Activated naive CD4-positive, alpha-beta T cell treated with anti-CD3 and anti-CD28 coated beads, Interleukin-2, amount 50 U/mL, for 16 hours (primary cell): ENCODE measurements around the gene RNF180.
"Not testable (repeated sequence)": the region's sequence is repeated elsewhere in the genome, so short reads cannot be mapped to it uniquely, and the experiment has no call there.

ENCODE experiments used
- DNase-seq: peaks from one replicate; pipeline ENCODE4 v3.0.0-alpha.2; 2020

Gene RNF180

DNA sequence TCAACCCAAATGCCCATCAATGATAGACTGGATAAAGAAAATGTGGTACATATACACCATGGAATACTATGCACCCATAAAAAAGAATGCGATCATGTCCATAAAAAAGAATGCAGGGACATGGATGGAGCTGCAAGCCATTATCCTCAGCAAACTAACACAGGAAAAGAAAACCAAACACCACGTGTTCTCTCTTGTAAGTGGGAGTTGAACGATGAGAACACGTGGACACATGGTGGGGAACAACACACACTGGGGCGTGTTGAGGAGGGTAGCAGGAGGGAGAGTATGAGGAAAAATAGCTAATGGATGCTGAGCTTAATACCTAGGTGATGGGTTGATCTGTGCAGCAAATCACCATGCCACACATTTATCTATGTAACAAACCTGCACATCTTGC lies 233.1 kb downstream of the RNF180 start:
- not testable (repeated sequence) for DNase-seq

DNA sequence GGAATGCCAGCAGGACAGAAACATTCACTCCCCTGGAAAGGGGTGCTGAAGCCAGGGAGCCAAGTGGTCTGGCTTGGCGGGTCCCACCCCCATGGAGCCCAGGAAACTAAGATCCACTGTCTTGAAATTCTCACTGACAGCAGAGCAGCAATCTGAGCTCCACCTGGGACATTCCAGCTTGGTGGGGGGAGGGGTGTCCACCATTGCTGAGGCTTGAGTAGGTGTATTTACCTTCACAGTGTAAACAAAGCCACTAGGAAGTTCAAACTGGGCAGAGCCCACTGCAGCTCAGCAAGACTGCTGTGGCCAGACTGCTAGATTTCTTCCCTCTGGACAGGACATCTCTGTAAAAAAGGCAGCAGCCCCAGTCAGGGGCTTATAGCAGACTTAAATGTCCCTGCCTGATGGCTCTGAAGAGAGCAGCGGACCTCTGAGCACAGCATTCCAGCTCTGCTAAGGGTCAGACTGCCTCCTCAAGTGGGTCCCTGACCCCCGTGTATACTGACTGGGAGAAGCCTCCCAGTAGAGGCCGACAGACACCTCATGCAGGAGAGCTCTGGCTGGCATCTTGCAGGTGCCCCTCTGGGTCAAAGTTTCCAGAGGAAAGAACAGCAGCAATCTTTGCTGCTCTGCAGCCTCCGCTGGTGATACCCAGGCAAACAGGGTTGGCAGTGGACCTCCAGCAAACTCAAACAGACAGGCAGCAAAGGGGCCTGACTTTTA lies 241.6 kb downstream of the RNF180 start:
- DNase-seq = not testable (repeated sequence)

DNA sequence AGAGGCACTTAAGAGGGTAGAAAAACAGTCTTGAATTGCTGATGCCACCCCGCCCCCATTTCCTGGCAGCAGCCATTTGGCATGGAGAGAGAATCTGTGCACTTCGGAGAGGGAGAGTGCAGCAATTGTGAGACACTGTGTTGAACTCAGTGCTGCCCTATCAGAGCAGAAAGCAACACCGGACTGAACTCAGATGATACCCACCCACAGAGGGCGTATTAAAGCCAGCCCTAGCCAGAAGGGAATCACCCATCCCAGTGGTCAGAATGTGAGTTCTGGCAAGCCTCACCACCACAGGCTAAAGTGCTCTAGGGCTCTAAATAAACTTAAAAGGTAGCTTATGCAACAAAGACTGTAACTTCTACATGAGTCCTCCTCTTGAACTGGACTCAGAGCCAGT lies 251.7 kb downstream of the RNF180 start:
- no peak for DNase-seq

- DNase-seq = no peak
Measured at GRCh38 chr5:64418013-64418412, 252.4 kb downstream of the RNF180 start.
